VCaP (cell line): Measurements from ENCODE around the gene TAAR5.
"Not testable (repeated sequence)": the region's sequence is repeated elsewhere in the genome, so short reads cannot be mapped to it uniquely, and the experiment has no call there.

Experiments
- H3K27ac ChIP-seq: fragments of 450-650 bp; 2 replicates; pipeline ENCODE4 v1.5.1; 2017
- TF ChIP-seq, protein P1 (sequence below): fragments of 450-650 bp; conservative IDR thresholded peaks from 2 replicates; pipeline ENCODE4 v1.5.1; 2017; ENCODE audit warnings: mild to moderate bottlenecking, moderate library complexity

Gene TAAR5

DNA sequence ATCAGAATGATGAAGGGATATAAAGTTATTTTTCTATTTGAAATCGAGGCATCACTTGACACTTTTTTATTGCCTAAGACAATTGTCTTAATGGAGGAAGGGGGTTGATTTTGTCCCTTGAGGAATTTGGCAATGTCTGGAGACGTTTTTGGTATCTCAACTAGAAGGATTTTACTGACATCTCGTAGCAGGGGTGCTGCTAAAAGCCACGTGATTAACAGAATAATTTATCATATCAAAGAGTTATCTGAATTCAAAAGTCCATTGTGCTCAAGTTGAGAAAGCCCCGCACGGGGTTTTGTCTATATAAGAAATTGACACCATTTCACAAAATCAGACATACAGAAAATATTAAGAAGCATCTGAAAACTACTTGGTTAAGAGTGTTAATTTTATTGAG, 20.9 kb downstream of the TAAR5 start:
- no peak overlapping the region for H3K27ac ChIP-seq
- TF ChIP-seq, protein P1, sequence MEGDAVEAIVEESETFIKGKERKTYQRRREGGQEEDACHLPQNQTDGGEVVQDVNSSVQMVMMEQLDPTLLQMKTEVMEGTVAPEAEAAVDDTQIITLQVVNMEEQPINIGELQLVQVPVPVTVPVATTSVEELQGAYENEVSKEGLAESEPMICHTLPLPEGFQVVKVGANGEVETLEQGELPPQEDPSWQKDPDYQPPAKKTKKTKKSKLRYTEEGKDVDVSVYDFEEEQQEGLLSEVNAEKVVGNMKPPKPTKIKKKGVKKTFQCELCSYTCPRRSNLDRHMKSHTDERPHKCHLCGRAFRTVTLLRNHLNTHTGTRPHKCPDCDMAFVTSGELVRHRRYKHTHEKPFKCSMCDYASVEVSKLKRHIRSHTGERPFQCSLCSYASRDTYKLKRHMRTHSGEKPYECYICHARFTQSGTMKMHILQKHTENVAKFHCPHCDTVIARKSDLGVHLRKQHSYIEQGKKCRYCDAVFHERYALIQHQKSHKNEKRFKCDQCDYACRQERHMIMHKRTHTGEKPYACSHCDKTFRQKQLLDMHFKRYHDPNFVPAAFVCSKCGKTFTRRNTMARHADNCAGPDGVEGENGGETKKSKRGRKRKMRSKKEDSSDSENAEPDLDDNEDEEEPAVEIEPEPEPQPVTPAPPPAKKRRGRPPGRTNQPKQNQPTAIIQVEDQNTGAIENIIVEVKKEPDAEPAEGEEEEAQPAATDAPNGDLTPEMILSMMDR = no peak

- H3K27ac ChIP-seq = no peak overlapping the region
- TF ChIP-seq, protein P1 = no peak
These were observed 22.0 kb downstream of the TAAR5 start for GRCh38 chr6:132567566-132567965.

DNA sequence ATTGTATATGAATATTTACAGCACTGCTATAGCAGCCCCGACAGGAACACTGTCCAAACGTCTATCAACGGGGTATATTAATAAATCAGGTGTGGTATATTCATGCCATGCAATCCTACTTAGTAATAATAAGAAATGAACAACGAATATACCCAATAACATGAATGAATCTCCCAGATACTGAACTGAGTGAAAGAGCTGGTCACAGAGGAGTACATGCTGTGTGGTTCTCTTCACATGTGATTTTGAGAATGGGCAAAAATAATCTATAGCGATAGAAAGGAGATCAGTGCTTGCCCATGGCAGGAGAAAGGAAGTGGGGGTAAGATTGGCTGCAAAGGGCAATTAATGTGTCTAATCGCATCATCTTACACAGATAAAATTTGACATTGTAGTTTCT, 23.1 kb downstream of the TAAR5 start:
- H3K27ac ChIP-seq = no peak overlapping the region
- TF ChIP-seq, protein P1 = no peak

GRCh38 chr6:132560087-132560486, 29.5 kb downstream of the TAAR5 start:
- H3K27ac ChIP-seq = not testable (repeated sequence)

- H3K27ac ChIP-seq = no peak within 1 kb of the TSS
- TF ChIP-seq, protein P1 = no peak
These were observed 37.2 kb downstream of the TAAR5 start, which contains the start of gene TAAR8 for GRCh38 chr6:132552372-132552771. Gene TAAR8 (plus strand): TSS chr6:132552672. CDS start chr6:132552693, 21 bp downstream.

GRCh38 chr6:132551214-132551613, 38.3 kb downstream of the TAAR5 start:
- no peak overlapping the region for H3K27ac ChIP-seq
- TF ChIP-seq, protein P1 = no peak

DNA sequence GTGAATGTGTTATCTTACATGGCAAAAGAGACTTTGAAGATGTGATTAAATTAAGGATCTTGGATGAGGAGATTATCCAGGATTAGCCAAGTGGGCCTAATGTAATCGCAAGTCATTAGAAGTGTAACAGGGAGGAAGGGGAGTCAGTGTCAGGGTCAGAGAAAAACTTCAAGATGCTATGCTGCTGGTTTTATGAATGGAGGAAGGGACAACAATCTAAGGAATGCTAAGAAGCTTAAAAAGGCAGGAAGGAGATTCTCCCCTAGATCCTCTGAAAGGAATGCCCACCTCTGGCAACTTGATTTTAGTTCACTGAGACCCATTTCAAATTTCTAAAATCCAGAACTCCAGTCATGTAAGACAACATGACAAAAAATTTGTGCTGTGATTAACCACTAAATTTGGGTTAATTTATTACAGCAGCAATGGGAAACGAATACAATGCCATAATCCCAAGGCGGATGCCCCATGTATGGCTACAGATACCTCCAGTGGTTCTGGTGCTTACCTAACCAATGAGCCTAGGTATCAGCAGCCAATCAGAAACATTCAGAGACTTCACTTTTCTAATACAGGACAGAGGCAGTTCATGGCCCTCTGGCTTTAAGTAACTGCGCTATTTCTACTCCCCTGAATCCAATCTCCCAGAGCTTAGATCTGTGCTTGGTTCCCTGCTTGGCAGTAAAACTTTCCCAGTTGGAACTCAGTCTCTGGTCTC, 40.6 kb downstream of the TAAR5 start:
- TF ChIP-seq, protein P1 = no peak
- H3K27ac ChIP-seq = no peak overlapping the region

- no peak overlapping the region for H3K27ac ChIP-seq
- TF ChIP-seq, protein P1 = no peak
These were observed 44.7 kb downstream of the TAAR5 start for GRCh38 chr6:132544826-132545225.
